Ovary (tissue), 3 donors: Measurements from ENCODE around the gene ARMC6.

ENCODE experiments used
- CTCF ChIP-seq, 3 donors: fragments of 450-650 bp in 2 of 3; fragments of 200-600 bp in 1 of 3; IDR thresholded peaks; one replicate each; pipeline versions ENCODE4 v1.5.1 to v1.8.0; 2016 to 2022; ENCODE audit warnings: antibody characterized with exemption in 3 of 3, mild to moderate bottlenecking in 1 of 3
- EP300 ChIP-seq: sonication (generic); formaldehyde crosslinking; IDR thresholded peaks from one replicate; pipeline ENCODE4 v1.6.1; 2017; ENCODE audit warnings: antibody characterized with exemption
- POLR2A ChIP-seq: fragments of 450-650 bp; IDR thresholded peaks from one replicate; pipeline ENCODE4 v1.6.1; 2017; ENCODE audit warnings: antibody characterized with exemption, mild to moderate bottlenecking, moderate library complexity
- donor health status: DM: no; HTN: no; CAD: no.

- TF ChIP-seq POLR2A (no peak), CTCF (IDR thresholded peaks at IDR 0.05) (no peak), EP300 (no peak)
Measured at GRCh38 chr19:19087676-19088075, 54.3 kb downstream of the ARMC6 start.
